Esophagus muscularis mucosa (tissue), 4 donors: ENCODE data around the gene ASAP3. TPM values are rescaled to one million over a fixed set of nuclear protein-coding genes. Genes with fewer than 3 reads are reported as not detected.

Experiments
- DNase-seq: peaks from one replicate; pipeline ENCODE4 v3.0.0-alpha.2; 2017; ENCODE audit errors: extremely low spot score
- H3K27ac ChIP-seq, 4 donors: fragments of 200-600 bp; sonication (generic); replicated peaks in 1 of 4; 1 replicate in 3 of 4; 2 replicates in 1 of 4; pipeline ENCODE4 v1.5.1; 2016 to 2019; ENCODE audit warnings: mild to moderate bottlenecking in 1 of 4
- H3K27me3 ChIP-seq, 4 donors: fragments of 200-600 bp; sonication (generic); one replicate each; pipeline versions ENCODE4 v1.5.1 to v1.6.0; 2016 to 2019
- H3K36me3 ChIP-seq, 4 donors: fragments of 200-600 bp; sonication (generic); one replicate each; pipeline ENCODE4 v1.5.1; 2016 to 2019
- H3K4me1 ChIP-seq, 4 donors: fragments of 200-600 bp; sonication (generic); one replicate each; pipeline ENCODE4 v1.5.1; 2016 to 2019
- H3K4me3 ChIP-seq, 4 donors: fragments of 200-600 bp; sonication (generic); 1 replicate in 2 of 4; 2 replicates in 2 of 4; pipeline ENCODE4 v1.5.1; 2016 to 2019; ENCODE audit warnings: mild to moderate bottlenecking in 4 of 4, moderate library complexity in 1 of 4
- H3K9me3 ChIP-seq, 4 donors: fragments of 200-600 bp; sonication (generic); 1 replicate in 3 of 4; 2 replicates in 1 of 4; pipeline ENCODE4 v1.5.1; 2016 to 2019
- CTCF ChIP-seq, 3 experiments: fragments of 200-600 bp in 2 of 3; fragments of 450-650 bp in 1 of 3; sonication (generic) in 2 of 3; IDR thresholded peaks; one replicate each; pipeline ENCODE4 v1.5.1; 2017 to 2019; ENCODE audit warnings: antibody characterized with exemption in 3 of 3, mild to moderate bottlenecking in 2 of 3, moderate library complexity in 1 of 3
- EP300 ChIP-seq: sonication (generic); formaldehyde crosslinking; IDR thresholded peaks from one replicate; pipeline ENCODE4 v1.6.1; 2017; ENCODE audit warnings: antibody characterized with exemption
- POLR2A ChIP-seq: fragments of 450-650 bp; IDR thresholded peaks from one replicate; pipeline ENCODE4 v1.6.1; 2017; ENCODE audit warnings: antibody characterized with exemption, moderate library complexity, mild to moderate bottlenecking, low read depth
- POLR2AphosphoS5 ChIP-seq, 2 donors: sonication (generic); formaldehyde crosslinking; IDR thresholded peaks; one replicate each; pipeline ENCODE4 v1.6.1; 2017; ENCODE audit warnings: antibody characterized with exemption in 2 of 2
- WGBS: methylation state at CpG from one replicate; pipeline ENCODE4 v1.1.5; 2018; 5-methylcytosine and 5-hydroxymethylcytosine counted together
- intact Hi-C: fragments of 100-400 bp; cut with DNase I; formaldehyde crosslinking; loops from one replicate; pipeline ENCODE4 v1.15.1; 2023
- total RNA-seq, 4 donors: library from RNA; depleted of rRNA; stranded (reverse); fragments of >200 nt; gene quantifications; one replicate each; pipeline versions ENCODE4 v1.1.0 to v1.2.1, GENCODE V29; 2016

ASAP3 gene
- total RNA-seq, 4 donors from 2014 or later = 25.3 to 32.8 (median 27.9) TPM

GRCh38 chr1:23481904-23482303 is 2.1 kb downstream of the ASAP3 start:
- no peaks in the 10 kb centered on the region for H3K27me3 ChIP-seq
- no peak for DNase-seq
- no peaks in the 10 kb centered on the region for H3K9me3 ChIP-seq
- intact Hi-C loops = loop anchor here (10.0 kb wide), 2 partner anchors 57 to 117 kb away; partner anchors contain the start of genes TCEA3 and ZNF436
- H3K27ac ChIP-seq = peak overlapping the region in 2 of 4 donors; percentile 4 to 19
- peaks cover 0 to 3% (median 0%) of the 10 kb centered on the region in 4 donors for H3K36me3 ChIP-seq
- TF ChIP-seq EP300 (no peak), CTCF (IDR thresholded peaks at IDR 0.05) (no peak), POLR2AphosphoS5 (IDR thresholded peaks at IDR 0.05) (no peak), POLR2A (no peak)
- H3K4me3 ChIP-seq = peak overlapping the region in 1 of 4 donors; percentile 98
- 92% methylated on average over 6 of the region's 6 CpGs for WGBS
- peaks cover 44 to 65% (median 64%) of the 10 kb centered on the region in 4 donors for H3K4me1 ChIP-seq

DNA sequence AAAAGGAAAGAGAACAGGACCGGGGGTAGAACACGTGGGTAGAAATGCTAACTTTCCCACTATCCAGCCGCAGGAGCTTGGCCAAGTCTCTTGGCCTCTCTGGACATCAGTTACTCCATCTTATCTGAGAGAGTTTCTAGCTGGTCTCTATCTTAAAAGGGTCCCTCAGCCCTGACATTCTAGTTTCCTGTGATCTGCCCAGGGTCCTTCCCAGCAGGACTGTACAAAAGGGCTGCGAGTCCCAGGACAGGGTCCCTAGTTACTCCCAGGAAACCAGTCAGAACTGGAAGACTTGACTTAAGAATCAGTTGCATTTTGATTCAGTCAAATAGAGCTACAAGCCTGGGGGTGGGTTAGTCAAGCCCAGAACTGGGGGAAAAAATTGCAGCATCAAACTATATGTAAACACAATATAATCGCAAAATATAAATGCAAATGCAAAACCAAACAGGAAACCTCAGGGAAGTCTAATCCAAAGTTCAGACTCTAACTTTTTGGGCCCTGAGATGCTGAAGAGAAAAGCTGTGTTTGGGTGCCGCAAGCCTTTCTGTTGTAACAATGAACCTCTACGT is 2.9 kb downstream of the ASAP3 start:
- no peak for TF ChIP-seq CTCF (IDR thresholded peaks at IDR 0.05)
- no peak for TF ChIP-seq POLR2AphosphoS5 (IDR thresholded peaks at IDR 0.05)
- no peak for TF ChIP-seq EP300
- no peak for TF ChIP-seq POLR2A
- no peaks in the 10 kb centered on the region for H3K27me3 ChIP-seq
- peaks cover 44 to 65% (median 64%) of the 10 kb centered on the region in 4 donors for H3K4me1 ChIP-seq
- DNase-seq = no peak
- no peaks in the 10 kb centered on the region for H3K9me3 ChIP-seq
- no peak overlapping the region for H3K4me3 ChIP-seq
- H3K27ac ChIP-seq = peak overlapping the region in 2 of 4 donors; percentile 27 to 65
- intact Hi-C loops = loop anchor here (10.0 kb wide), 2 partner anchors 56 to 116 kb away; partner anchors contain the start of genes TCEA3 and ZNF436
- H3K36me3 ChIP-seq = peaks cover 0 to 3% (median 0%) of the 10 kb centered on the region in 4 donors
- WGBS = 79% methylated on average over 7 of the region's 7 CpGs

GRCh38 chr1:23480187-23481025 is 3.6 kb downstream of the ASAP3 start:
- 85% methylated on average over 4 of the region's 4 CpGs for WGBS
- TF ChIP-seq EP300 = no peak
- TF ChIP-seq CTCF (IDR thresholded peaks at IDR 0.05) = no peak
- no peak for TF ChIP-seq POLR2A
- TF ChIP-seq POLR2AphosphoS5 (IDR thresholded peaks at IDR 0.05) = no peak
- H3K36me3 ChIP-seq = peaks cover 0 to 3% (median 0%) of the 10 kb centered on the region in 4 donors
- no peaks in the 10 kb centered on the region for H3K27me3 ChIP-seq
- no peaks in the 10 kb centered on the region for H3K9me3 ChIP-seq
- intact Hi-C loops = loop anchor here (10.0 kb wide), 2 partner anchors 56 to 116 kb away; partner anchors contain the start of genes TCEA3 and ZNF436
- peaks cover 50 to 70% (median 70%) of the 10 kb centered on the region in 4 donors for H3K4me1 ChIP-seq
- peak overlapping the region in 3 of 4 donors; percentile 27 to 65 (median 39) for H3K27ac ChIP-seq
- DNase-seq = no peak
- no peak overlapping the region for H3K4me3 ChIP-seq

DNA sequence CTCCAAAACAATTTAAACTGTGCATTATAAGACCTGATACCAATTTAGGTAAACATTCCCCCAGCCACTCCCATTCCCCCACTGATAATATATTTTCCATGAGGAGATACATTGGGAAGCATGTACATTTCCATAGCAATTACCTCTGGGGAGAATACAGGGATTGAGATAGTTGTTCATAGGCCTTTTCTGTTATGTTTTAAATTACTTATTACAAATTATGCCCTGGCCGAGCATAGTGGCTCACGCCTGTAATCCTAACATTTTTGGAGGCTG is 4.4 kb downstream of the ASAP3 start:
- H3K4me3 ChIP-seq = no peak overlapping the region
- H3K36me3 ChIP-seq = peaks cover 0 to 3% (median 0%) of the 10 kb centered on the region in 4 donors
- H3K9me3 ChIP-seq = no peaks in the 10 kb centered on the region
- intact Hi-C loops = no loop called here
- no peaks in the 10 kb centered on the region for H3K27me3 ChIP-seq
- WGBS = 69% methylated on average over 2 of the region's 2 CpGs
- peaks cover 50 to 72% (median 71%) of the 10 kb centered on the region in 4 donors for H3K4me1 ChIP-seq
- no peak for DNase-seq
- TF ChIP-seq POLR2AphosphoS5 (IDR thresholded peaks at IDR 0.05) = no peak
- no peak for TF ChIP-seq CTCF (IDR thresholded peaks at IDR 0.05)
- no peak for TF ChIP-seq EP300
- TF ChIP-seq POLR2A = no peak
- H3K27ac ChIP-seq = peak overlapping the region; percentile 27 to 65 (median 48)
